Measurements from ENCODE around the gene AOPEP. TPM values are rescaled to one million over a fixed set of nuclear protein-coding genes. Genes with fewer than 3 reads are reported as not detected.

The AOPEP gene
- total RNA-seq, 1 experiment from 2014 or later, result 15.0 TPM

DNA sequence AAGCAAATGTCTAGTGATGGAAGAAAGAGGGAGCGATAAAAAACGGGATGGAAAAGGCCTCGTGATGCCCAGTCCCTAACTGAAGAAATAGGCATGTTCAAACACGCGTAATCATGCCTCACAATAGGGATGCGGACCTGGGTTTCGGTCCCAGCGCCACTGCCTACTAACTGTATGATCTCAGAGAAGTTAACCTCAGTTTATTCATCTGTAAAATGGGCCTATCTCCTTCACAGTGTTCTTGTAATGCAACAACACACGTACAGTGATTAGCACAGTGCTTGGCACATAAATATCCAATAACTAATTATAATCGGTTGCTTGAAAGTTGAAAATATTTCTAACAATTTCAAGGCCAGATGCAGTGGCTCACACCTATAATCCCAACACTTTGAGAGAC is 409.3 kb downstream of the AOPEP start:
- Histone ChIP-seq H3K9ac (ENCODE audit: extremely low read depth, insufficient read length, low read length) (no peak overlapping the region), H3K79me1 (ENCODE audit: insufficient read depth, low read depth, low read length, poor library complexity, severe bottlenecking) (no peaks in the 10 kb centered on the region), H3K23ac (ENCODE audit: insufficient read length, low read depth, low read length) (no peak overlapping the region), H3K14ac (ENCODE audit: insufficient read depth, low read length) (no peak overlapping the region), H3K4me2 (ENCODE audit: insufficient read depth, insufficient read length, low read length) (no peak overlapping the region), H2BK120ac (ENCODE audit: low read depth, low read length, poor library complexity, severe bottlenecking) (no peak overlapping the region), H4K5ac (ENCODE audit: insufficient read length, low read depth, low read length) (no peak overlapping the region), H4K91ac (ENCODE audit: insufficient read length, low read depth, low read length) (no peak overlapping the region), H2BK5ac (ENCODE audit: insufficient read length, low read length) (no peak overlapping the region), H3K56ac (ENCODE audit: insufficient read length, low read depth, low read length) (no peak overlapping the region), H3K23me2 (ENCODE audit: insufficient read length, low read depth, low read length, poor library complexity, severe bottlenecking) (no peaks in the 10 kb centered on the region), H3K18ac (ENCODE audit: insufficient read length, low read depth, low read length) (no peak overlapping the region), H3K27ac (ENCODE audit: insufficient read length, low read depth, low read length) (no peak overlapping the region), H2BK20ac (ENCODE audit: low read depth, low read length, poor library complexity, severe bottlenecking) (no peak overlapping the region), H3K79me2 (ENCODE audit: insufficient read depth, low read length) (no peaks in the 10 kb centered on the region), H4K20me1 (ENCODE audit: control insufficient read depth, insufficient read depth, insufficient read length) (no peaks in the 10 kb centered on the region), H3T11ph (ENCODE audit: low read length) (no peak overlapping the region), H3K4ac (ENCODE audit: low read depth, low read length) (no peak overlapping the region), H4K8ac (replicated peaks; ENCODE audit: insufficient read length, low read depth, low read length) (no peak overlapping the region), H3K4me1 (ENCODE audit: insufficient read depth, low read length) (0 out of 2 replicates have a peak, but pooled peaks cover 3% of the 10 kb centered on the region), H2AK5ac (ENCODE audit: insufficient read length, low read length) (no peak overlapping the region), H2BK15ac (ENCODE audit: low read depth, low read length) (no peak overlapping the region), H3K27me3 (ENCODE audit: insufficient read depth, low read length) (no peaks in the 10 kb centered on the region), H3K9me3 (ENCODE audit: control insufficient read depth, low read depth, low read length) (no peaks in the 10 kb centered on the region), H2AFZ (ENCODE audit: low read length) (no peak overlapping the region), H2BK12ac (ENCODE audit: insufficient read length, low read depth, low read length) (no peak overlapping the region)
- no peak overlapping the region for H3K27ac Mint-ChIP-seq
- no peaks in the 10 kb centered on the region for H3K9me3 Mint-ChIP-seq
- H3K4me1 Mint-ChIP-seq, result peaks cover 17 to 26% of the 10 kb centered on the region in 2 experiments
- no peak for DNase-seq
- H3K36me3 Mint-ChIP-seq (ENCODE audit: insufficient read depth in 1 of 3, low read depth in 3 of 3), result peaks cover 0 to 3% (median 0%) of the 10 kb centered on the region in 3 experiments; a peak in 1 of 7 replicates
- no peaks in the 10 kb centered on the region; the same call in 1 of the 2 replicates for H3K27me3 Mint-ChIP-seq (ENCODE audit: low read depth)
- WGBS (ENCODE audit: extremely low coverage, insufficient read length, low lambda C conversion rate), result no CpG with 5 or more reads among the region's 10 CpGs
- TF ChIP-seq, protein P1, sequence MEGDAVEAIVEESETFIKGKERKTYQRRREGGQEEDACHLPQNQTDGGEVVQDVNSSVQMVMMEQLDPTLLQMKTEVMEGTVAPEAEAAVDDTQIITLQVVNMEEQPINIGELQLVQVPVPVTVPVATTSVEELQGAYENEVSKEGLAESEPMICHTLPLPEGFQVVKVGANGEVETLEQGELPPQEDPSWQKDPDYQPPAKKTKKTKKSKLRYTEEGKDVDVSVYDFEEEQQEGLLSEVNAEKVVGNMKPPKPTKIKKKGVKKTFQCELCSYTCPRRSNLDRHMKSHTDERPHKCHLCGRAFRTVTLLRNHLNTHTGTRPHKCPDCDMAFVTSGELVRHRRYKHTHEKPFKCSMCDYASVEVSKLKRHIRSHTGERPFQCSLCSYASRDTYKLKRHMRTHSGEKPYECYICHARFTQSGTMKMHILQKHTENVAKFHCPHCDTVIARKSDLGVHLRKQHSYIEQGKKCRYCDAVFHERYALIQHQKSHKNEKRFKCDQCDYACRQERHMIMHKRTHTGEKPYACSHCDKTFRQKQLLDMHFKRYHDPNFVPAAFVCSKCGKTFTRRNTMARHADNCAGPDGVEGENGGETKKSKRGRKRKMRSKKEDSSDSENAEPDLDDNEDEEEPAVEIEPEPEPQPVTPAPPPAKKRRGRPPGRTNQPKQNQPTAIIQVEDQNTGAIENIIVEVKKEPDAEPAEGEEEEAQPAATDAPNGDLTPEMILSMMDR (conservative IDR thresholded peaks at IDR 0.05), result no peak
- H3K4me3 Mint-ChIP-seq, result no peak overlapping the region

Small RNA genes lying within 50 kb of the gene (microRNA-seq; reads per million reads assigned to microRNA genes)
- 1.6 reads per million, percentile 15 among the genes with 10 or more reads in this experiment for gene MIR2278 (ENCODE audit: borderline microRNAs expressed)
- gene MIR23B (ENCODE audit: borderline microRNAs expressed), result 378 reads per million, percentile 86 among the genes with 10 or more reads in this experiment
- not detected for gene MIR24-1 (ENCODE audit: borderline microRNAs expressed)
- 52.3 reads per million, percentile 65 among the genes with 10 or more reads in this experiment for gene MIR27B (ENCODE audit: borderline microRNAs expressed)
- gene MIR3074 (ENCODE audit: borderline microRNAs expressed), result not detected
- not detected for gene MIR6081 (ENCODE audit: borderline microRNAs expressed)

Other genes starting within 250 kb of the AOPEP start
- gene PCAT7, start 171.6 kb upstream of the AOPEP start, total RNA-seq (2021), result 4.0 and 4.2 TPM in 2 replicates
- not detected in 2 replicates for gene FBP2, start 132.9 kb upstream of the AOPEP start, total RNA-seq (2021)
- 1.9 and 2.2 TPM in 2 replicates for gene FBP1, start 87.2 kb upstream of the AOPEP start, total RNA-seq (2021)